AG08396 (cell line): ENCODE measurements around the gene PUM1.
A peak's percentile ranks its signal among the peaks of the same experiment; 100 is the strongest.
"Not testable (repeated sequence)": the region's sequence is repeated elsewhere in the genome, so short reads cannot be mapped to it uniquely, and the experiment has no call there.

Source experiments
- DNase-seq: peaks from one replicate; pipeline ENCODE4 v3.0.0; 2012; ENCODE audit warnings: low spot score, mixed read lengths

The PUM1 gene

DNA sequence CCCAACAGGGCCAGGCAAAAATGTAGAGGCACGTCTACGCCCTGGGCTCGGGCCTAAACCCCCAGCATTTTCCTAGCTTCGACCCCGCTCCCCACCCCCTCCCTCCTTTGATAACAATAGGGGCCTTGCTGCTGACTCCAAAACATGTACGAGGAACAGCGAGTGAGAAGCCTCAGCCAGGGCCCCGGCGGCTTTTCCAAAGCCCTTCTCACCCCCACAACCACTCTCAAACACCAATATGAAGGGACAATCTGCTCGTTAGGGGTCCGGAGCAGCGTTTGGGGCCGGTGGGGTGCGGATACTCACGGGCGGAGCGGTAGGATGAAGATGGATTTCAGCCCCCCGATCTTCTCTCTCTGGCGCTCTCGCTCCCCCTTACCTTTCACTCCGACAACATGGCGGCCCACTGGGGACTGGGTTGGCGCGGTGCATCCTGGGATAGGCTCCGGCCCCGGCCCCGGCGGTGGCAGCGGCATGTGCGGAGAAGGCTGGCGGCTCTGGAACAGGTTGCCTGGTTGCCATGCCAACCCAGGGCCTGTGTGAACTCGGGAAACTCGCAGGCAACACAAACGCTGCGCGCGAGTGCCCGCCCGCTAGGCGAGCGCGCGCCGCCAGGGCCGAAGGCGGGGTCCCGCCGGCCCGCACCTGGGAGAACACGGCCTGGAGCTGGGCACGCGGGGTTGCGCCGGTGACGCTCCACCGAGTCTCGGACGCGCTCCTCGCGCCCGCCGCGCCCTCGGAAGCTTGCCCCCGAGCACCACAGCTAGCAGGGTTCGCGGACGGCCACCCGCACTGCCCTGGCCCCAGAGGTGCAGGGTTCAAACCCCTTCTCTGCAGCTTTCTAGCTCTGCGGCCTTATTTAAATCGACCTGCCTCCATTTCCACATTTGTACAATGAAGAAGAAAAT, at the start of gene PUM1:
PUM1 (minus strand) TSS at position 408 of the 908 bp plus-strand sequence. CDS start 6,151 bp downstream, outside the sequence.
- DNase-seq = peak; percentile 98

GRCh38 chr1:31112266-31112935, 46.9 kb upstream of the PUM1 start:
- no peak for DNase-seq

DNA sequence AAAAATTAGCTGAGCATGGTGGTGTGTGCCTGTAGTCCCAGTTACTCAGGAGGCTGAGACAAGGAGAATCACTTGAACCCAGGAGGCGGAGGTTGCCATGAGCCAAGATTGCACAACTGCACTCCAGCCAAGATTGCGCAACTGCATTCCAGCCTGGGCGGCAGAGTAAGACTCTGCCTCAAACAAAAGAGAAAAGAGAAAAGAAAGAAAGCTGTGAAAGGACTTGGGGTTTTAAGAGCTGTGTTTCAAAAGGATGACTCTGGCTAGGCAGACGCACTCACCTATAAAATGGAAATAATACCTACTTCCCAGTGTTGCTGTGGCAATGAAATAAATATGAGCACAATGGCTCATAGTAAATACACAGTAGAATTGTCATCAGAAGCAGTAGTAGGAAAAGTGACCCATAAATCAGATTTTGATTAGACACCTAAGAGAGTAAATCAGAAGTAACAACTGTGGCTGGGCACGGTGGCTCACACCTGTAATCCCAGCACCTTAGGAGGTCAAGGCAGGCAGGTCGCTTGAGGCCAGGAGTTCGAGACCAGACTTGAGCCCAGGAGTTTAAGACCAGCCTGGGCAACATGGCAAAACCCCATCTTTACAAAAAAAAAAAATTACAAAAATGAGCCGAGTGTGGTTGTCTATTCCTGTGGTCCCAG, 45.9 kb upstream of the PUM1 start:
- DNase-seq = no peak

- DNase-seq = no peak
Measured at GRCh38 chr1:31110846-31111245, 45.3 kb upstream of the PUM1 start.

DNA sequence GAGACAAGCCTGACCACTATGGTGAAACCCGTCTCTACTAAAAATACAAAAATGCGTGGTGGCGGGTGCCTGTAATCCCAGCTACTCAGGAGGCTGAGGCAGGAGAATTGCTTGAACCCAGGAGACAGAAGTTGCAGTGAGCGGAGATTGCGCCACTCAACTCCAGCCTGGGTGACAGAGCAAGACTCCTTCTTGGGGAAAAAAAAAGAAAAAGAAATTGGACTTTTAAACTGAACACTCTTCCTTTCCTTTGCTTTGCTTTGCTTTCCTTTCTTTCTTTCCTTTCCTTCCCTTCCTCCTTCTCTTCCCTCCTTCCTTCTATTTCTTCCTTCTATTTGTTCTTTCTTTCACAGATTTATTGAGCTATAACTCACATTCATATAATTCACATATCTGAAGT, 43.3 kb upstream of the PUM1 start:
- DNase-seq = no peak

DNA sequence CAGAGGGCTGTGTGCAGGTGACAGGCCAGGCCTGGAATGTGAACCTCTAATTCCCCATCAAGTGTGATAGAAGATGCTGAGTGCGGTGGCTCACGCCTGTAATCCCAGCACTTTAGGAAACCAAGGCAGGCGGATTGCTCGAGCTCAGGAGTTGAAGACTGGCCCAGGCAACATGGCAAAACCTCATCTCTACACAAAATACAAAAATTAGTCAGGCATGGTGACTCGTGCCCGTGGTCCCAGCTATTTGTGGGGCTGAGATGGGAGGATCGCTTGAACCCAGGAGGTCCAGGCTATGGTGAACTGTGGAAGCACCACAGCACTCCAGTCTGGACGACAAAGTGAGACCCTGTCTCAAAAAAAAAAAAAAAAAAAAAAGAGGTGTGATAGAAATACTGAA, 40.1 kb upstream of the PUM1 start:
- DNase-seq = no peak

DNA sequence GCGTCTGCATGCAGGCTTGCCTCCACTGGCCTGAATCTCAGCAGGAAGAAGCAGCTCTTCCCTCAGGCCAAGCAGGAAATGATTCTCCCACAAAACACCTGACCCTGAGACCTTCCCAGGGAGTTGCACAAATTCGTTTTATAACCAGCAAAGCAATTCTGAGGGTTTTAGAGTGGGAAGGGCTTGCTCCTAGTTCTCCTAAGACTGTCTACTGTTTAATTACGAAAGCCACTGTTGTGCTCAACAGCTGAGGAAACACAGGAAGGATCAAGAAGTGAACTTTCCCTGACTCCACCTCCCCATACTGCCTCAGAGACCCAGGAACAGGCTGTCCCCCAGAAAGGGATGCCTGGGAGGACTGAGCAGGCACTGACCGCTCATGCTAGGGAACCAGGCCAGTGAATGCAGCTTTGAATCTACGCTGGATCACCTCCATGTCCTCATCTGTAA, 37.0 kb upstream of the PUM1 start:
- no peak for DNase-seq

GRCh38 chr1:31101147-31101502, 35.6 kb upstream of the PUM1 start:
- peak; percentile 53 for DNase-seq

DNA sequence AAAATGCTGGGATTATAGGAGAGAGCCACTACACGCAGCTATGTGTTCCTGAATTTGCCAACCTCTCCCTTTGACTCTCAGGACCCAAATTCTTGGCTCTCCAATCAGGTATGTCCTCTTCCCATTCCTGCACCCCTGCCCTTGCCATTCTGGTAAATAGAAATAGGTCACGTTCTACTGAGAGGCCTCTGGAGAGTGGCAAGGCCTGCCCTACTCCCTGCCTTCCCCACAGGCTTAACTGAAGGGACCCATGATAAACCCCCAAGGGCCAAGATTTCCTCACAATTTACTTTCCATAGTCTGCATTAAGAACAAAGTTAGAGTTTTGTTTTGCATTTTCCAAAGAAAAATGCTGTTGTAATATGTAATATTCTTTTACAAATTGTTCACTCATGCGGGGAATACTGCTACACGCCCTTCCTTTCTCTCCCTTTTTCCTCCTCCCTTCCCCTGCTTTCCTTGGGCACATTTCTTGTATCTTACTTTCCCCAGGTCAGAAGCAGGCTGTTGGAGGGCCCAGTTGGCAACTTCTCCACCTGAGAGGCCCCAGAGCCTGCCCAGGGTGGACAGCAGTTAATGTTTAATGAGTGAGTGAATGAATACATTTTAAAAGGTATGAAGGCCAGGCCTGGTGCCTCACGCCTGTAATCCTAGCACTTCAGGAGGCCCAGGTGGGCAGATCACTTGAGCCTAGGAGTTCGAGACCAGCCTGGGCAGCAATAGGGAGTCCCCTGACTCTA, 33.9 kb upstream of the PUM1 start:
- no peak for DNase-seq

DNA sequence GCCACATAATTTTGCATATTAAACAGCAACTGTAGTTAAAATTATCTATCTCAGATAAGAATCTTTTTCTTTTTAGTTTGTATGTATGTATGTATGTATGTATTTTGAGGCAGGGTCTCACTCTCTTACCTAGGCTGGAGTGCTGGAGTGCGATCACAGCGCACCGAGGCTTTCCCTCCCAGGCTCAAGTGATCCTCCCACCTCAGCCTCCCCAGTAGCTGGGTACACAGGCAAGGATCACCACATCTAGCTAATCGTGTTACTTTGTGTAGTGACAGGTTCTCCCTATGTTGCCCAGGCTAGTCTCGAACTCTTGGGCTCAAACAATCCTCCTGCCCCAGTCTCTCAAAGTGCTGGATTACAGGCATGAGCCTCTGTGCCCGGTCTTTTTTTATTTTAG, 30.5 kb upstream of the PUM1 start:
- no peak for DNase-seq

DNA sequence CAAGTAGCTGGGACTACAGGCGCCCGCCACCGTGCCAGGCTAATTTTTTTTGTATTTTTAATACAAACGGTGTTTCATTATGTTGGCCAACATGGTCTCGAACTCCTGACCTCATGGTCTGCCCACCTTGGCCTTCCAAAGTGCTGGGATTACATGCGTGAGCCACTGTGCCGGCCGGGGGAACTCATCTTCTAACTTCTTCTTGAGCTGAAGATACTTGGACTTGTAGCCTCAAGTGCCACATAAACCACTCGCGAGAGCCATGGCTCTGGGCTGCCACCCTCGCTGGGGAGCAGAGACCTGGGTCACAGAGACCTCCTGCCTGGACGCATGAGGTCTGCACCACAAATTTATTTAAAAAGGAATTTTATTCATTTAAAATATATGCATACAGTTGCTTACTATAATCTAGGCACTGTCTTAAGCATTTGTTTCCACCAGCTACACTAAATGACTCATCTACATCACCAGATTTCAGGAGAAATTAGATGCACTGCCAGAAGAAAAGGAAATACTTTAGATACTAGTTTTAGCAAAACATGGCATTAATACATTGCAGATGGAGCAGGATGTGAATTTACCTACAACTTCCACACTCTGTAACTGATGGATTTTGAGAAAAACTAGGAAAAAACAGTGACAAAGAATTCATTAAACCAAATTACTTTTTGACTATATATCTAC, 29.9 kb upstream of the PUM1 start:
- DNase-seq = peak; percentile 22

- DNase-seq = not testable (repeated sequence)
Measured at GRCh38 chr1:31088081-31088480, 22.6 kb upstream of the PUM1 start.

DNA sequence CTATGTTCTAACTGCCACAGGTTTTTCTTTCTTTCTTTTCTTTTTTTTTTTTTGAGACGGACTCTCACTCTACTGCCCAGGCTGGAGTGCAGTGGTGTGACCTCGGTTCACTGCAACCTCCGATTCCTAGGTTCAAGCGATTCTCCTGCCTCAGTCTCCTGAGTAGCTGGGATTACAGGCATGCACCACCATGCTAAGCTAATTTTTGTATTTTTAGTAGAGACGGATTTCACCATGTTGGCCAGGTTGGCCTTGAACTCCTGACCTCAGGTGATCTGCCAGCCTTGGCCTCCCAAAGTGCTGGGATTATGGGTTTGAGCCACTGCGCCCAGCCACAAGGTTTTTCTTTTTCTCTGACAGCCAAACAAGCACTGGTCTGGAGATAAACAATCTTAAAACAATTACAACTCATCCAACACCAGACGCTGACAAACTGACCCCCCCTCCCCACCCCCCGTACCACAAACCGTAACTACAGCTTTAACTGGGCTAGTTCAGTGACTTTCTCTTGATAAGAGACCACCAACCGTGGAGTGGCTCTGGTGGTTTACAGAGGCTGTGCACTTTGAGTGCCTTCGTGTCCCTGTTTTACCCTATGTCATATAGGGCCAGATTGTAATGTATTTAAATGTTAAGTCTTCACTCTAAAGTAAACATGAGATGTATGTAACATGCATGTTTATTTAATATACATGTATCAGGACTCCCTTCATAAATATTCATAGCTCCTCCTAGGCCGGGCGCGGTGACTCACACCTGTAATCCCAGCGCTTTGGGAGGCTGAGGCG, 19.5 kb upstream of the PUM1 start:
- DNase-seq = no peak

DNA sequence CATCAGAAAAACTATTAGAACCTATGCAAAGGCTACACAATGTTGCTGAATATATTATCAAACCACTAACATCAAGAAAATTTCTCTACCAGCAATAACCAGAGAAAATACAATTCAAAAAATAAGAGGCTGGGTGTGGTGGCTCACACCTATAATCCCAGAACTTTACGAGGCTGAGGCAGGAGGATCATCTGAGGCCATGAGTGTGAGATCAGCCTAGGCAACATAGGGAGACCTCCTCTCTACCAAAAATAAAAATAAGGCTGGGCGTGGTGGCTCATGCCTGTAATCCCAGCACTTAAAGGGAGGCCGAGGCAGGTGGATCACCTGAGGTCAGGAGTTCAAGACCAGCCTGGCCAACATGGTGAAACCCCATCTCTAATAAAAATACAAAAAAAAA, 16.9 kb upstream of the PUM1 start:
- DNase-seq = no peak

DNA sequence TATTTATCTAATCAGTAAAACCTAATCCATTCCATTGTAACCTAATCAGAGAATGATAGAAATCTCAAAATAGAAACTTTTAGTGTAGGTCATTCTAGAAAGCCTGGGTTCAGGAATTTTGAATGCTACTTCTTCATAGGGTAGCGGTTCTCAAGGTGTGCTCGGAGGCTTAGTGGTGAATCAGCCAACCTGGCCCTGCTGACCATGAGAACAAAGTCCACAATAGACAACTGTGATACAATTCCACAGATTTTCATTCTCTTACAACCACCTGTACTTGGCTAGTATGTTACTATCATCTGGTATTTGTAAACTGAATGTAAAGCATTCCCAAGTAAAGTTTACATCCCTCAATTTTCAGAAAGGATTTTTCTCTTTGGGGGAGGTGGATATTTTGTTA, 7.5 kb upstream of the PUM1 start:
- DNase-seq = no peak

GRCh38 chr1:31072304-31072746, 6.8 kb upstream of the PUM1 start:
- no peak for DNase-seq

GRCh38 chr1:31069392-31069791, 3.9 kb upstream of the PUM1 start:
- DNase-seq = no peak

DNA sequence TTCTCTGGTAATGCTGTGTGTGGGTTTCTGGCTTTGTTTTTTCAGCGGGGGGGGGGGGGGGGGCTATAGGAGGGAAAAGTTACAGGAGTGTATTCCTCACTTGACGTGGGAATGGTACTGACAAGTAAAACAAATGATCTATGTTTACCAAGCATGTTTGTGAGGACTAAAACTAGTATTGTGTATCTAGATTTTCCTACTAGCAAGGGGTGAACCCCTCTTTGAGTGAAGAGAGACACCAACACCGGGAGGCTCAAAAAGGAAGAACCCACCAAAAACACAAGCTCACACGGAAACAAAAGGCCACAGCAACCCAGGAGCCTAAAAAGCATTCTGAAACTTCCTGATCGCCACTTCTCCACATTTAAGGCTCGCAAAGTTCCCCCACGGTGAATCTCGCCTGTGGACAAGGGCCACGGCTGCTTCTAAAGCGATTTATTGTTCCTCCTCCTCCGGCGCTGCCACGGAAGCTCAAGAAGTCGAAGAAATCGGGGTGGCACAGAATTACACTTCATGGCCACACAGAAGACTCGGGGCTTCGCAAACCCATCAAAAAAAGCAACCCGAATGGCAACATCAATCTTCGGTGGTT, 703 bp downstream of the PUM1 start:
- peak; percentile 15 for DNase-seq

GRCh38 chr1:31064111-31064717, 1.3 kb downstream of the PUM1 start:
- no peak for DNase-seq

- DNase-seq = no peak
Measured at GRCh38 chr1:31063631-31064030, 1.9 kb downstream of the PUM1 start.
